ENCODE measurements around the gene TSKS.
A peak's percentile ranks its signal among the peaks of the same experiment; 100 is the strongest.

The TSKS gene

DNA sequence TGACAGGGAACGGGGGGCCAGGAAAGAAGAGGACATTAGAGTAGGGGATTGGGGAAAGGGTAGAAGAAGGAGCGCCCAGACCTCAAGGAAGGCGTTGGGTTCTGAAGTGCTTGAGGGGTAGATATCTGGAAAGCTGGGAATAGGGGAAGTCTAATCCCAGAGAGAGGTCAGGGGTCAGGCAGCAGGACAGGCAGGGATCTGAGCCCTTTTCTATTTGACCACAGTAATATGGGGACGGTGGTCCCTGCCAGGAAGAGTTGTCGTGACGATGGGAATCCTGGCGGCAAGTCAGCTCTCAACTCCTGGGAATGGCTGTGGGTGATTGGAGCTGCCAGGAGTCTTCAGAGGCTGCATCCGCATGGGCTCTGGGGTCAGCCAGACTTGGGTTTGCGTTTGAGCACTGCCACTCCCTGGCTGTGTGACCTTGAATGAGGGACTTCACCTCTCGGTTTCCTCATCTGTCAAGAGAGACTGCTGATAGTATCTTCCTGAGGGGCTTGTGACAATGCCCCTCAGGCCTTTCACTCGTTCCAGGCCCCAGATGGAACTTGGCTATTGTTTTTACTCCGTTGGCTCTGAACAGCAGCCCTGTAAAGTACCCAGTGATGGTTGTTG lies 5.0 kb upstream of the TSKS start:
- H3K4me3 ChIP-seq (replicated peaks; ENCODE audit: low read depth, low read length): peak overlapping the region; percentile 52
- TF ChIP-seq, protein P1, sequence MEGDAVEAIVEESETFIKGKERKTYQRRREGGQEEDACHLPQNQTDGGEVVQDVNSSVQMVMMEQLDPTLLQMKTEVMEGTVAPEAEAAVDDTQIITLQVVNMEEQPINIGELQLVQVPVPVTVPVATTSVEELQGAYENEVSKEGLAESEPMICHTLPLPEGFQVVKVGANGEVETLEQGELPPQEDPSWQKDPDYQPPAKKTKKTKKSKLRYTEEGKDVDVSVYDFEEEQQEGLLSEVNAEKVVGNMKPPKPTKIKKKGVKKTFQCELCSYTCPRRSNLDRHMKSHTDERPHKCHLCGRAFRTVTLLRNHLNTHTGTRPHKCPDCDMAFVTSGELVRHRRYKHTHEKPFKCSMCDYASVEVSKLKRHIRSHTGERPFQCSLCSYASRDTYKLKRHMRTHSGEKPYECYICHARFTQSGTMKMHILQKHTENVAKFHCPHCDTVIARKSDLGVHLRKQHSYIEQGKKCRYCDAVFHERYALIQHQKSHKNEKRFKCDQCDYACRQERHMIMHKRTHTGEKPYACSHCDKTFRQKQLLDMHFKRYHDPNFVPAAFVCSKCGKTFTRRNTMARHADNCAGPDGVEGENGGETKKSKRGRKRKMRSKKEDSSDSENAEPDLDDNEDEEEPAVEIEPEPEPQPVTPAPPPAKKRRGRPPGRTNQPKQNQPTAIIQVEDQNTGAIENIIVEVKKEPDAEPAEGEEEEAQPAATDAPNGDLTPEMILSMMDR (IDR thresholded peaks at IDR 0.05; ENCODE audit: low read depth, low read length, missing control alignments): no peak
- no peak for DNase-seq (ENCODE audit: extremely low read depth, low read depth)

DNA sequence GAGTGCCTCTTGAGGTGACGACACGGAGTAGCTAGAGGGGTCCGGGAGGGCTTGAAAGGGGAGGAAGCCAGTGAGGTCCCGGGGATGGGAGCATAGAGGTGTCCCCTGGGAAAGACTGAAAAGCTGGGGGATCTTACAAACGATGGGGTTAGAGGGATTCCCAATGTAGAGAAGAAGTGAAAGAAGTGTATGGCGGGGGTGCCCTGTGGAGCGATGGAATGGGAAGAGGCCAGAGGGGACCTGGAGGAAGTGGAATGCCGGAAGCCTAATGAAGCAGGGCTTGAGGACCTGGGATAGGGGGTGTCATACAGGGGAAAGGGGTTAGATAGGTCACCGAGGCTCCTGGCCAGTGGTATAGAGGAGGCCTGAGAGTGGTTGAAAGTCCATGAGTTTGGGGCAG lies 4.3 kb upstream of the TSKS start:
- no peak for DNase-seq (ENCODE audit: extremely low read depth, low read depth)
- H3K4me3 ChIP-seq (replicated peaks; ENCODE audit: low read depth, low read length): peak overlapping the region; percentile 52
- TF ChIP-seq, protein P1 (IDR thresholded peaks at IDR 0.05; ENCODE audit: low read depth, low read length, missing control alignments): no peak

DNA sequence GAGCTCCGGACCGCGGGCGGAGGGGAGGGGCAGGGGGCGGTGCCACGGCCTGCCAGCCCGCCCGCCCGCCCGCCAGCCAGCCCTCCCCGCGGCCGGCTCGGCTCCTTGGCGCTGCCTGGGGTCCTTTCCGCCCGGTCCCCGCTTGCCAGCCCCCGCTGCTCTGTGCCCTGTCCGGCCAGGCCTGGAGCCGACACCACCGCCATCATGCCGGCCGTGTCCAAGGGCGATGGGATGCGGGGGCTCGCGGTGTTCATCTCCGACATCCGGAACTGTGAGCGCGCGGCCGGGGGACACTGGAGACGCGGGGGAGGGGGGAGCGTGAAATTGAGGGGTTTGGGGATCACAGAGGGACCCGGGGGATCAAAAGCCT lies 3.8 kb upstream of the TSKS start, which contains the start of gene AP2A1:
TSS of gene AP2A1 (plus strand) at position 72 of the 370 bp plus-strand sequence. CDS start at position 205, 133 bp downstream.
- TF ChIP-seq, protein P1 (IDR thresholded peaks at IDR 0.05; ENCODE audit: low read depth, low read length, missing control alignments): no peak
- peak within 1 kb of the TSS; percentile 52 for H3K4me3 ChIP-seq (replicated peaks; ENCODE audit: low read depth, low read length)

DNA sequence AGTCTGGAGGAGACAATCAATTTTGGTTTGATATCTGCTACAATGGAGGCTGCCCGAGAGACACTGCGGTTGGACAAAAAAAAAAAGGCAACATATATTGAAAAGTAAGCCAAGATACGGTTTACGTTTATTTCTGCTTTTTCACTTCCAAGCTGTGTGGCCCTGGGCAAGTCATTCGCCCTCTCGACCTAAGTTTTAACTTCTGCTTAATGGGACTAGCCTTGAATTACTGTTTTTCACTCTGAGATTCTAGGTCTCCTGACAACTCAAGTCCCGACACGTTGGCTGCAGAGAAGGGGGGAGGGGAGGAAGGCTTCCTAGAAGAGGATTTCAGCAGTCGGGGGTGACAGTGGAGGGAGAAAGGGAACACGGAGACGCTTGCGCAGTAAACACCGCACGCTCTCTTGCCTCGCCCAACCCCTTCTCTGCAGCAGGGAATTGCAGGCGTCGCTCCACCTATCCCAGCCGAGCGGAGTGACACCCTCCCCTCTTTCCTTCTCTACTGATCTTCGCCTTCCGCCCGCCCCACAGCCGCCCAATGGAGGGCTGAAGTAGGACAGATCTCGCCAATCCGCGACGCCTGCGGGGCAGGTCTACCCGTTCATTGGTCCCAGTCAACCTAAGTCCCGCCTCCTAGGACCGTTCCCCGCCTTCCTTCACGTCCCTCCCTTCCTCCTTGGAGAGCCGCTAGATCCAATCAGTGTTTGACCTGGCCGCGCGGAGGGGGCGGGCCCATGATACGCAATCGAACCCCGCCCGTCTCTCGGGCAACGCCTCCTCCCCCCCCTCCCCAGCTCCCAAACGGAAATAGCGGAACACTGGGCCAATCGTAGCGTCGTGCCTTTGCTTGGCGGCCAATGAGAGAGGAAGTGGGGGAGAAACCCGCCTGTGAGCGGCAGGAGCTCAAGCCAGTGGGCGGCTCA lies 3.2 kb upstream of the TSKS start:
- DNase-seq (ENCODE audit: extremely low read depth, low read depth): peak; percentile 99
- TF ChIP-seq, protein P1 (IDR thresholded peaks at IDR 0.05; ENCODE audit: low read depth, low read length, missing control alignments): no peak
- peak overlapping the region; percentile 30 for H3K4me3 ChIP-seq (replicated peaks; ENCODE audit: low read depth, low read length)

More for the DNA sequence above, 3.8 kb upstream of the TSKS start, which contains the start of gene AP2A1:
- no peak for DNase-seq (ENCODE audit: extremely low read depth, low read depth)

DNA sequence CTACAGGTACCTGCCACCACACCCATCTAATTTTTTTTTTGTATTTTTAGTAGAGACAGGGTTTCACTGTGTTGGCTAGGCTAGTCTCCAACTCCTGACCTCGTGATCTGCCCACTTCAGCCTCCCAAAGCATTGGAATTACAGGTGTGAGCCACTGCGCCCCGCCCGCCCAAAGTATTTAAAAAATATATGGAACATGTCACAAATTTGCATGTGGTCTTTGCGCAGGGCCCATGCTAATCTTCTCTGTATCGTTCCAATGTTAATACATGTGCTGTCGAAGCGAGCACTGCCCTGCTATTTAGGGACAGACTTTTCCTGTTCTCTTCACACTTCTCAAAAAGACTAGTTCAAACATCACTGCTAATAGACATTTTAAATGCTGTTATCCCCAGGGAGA lies 1.2 kb upstream of the TSKS start:
- TF ChIP-seq, protein P1 (IDR thresholded peaks at IDR 0.05; ENCODE audit: low read depth, low read length, missing control alignments): no peak
- no peak overlapping the region for H3K4me3 ChIP-seq (replicated peaks; ENCODE audit: low read depth, low read length)
- no peak for DNase-seq (ENCODE audit: extremely low read depth, low read depth)

DNA sequence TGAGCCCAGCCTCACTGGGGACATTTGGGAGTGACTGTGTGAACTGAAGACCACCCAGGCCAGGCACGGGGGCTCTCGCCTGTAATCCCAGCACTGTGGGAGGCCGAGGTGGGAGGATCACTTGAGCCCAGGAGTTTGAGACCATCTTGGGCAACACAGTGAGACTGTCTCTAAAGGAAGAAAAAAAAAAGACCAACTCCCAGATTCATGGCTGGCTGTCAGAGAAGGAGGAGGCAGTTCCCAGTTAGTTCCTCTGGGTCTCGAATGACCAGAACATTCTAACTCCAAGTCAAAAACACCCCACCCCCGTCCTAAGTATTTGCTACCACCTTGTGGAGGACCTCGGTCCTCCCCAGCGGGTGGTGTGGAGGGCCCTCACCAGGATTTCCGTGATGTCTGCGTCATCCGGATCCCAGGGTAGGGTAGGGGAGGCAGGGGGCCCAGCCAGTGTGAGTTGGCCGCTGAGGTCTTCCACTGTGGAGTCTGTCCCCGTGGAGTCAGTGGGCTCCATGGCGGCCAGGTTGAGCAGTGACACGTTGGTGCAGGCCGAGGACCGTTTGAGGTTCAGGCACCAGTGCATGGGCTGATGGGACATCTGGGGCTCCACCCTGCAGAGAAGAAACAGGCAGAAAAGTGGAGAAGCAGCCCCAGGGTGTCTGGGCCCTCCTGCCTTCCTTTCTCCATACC lies 1.3 kb downstream of the TSKS start:
- H3K4me3 ChIP-seq (replicated peaks; ENCODE audit: low read depth, low read length): no peak overlapping the region
- TF ChIP-seq, protein P1 (IDR thresholded peaks at IDR 0.05; ENCODE audit: low read depth, low read length, missing control alignments): peak; percentile 31
- no peak for DNase-seq (ENCODE audit: extremely low read depth, low read depth)

Measured in HFF-Myc (cell line).